Measurements from ENCODE around the gene SRRM3. TPM values are rescaled to one million over a fixed set of nuclear protein-coding genes. Genes with fewer than 3 reads are reported as not detected.
"Not testable (repeated sequence)": the region's sequence is repeated elsewhere in the genome, so short reads cannot be mapped to it uniquely, and the experiment has no call there.

Gene SRRM3
- total RNA-seq, 2 donors from 2014 or later: 1.6 to 4.3 TPM

- H3K27me3 ChIP-seq (replicated peaks; ENCODE audit: insufficient read depth): peaks cover 5% of the 10 kb centered on the region
- H3K27ac ChIP-seq: no peak overlapping the region
- no peaks in the 10 kb centered on the region for H3K9me3 ChIP-seq
- TF ChIP-seq CTCF (IDR thresholded peaks at IDR 0.05): no peak
- no peak for ATAC-seq (ENCODE audit: insufficient number of reproducible peaks, low FRiP score, low read depth)
- H3K36me3 ChIP-seq: no peaks in the 10 kb centered on the region
- H3K4me3 ChIP-seq: no peak overlapping the region
- H3K4me1 ChIP-seq (ENCODE audit: control insufficient read depth in 1 of 2, low read depth in 2 of 2): peaks cover 7 to 15% of the 10 kb centered on the region in 2 donors
- DNase-seq (ENCODE audit: low spot score): no peak
Measured at GRCh38 chr7:76269895-76270294, 68.2 kb downstream of the SRRM3 start.

GRCh38 chr7:76271384-76271783 lies 69.7 kb downstream of the SRRM3 start:
- DNase-seq (ENCODE audit: low spot score); H3K27ac ChIP-seq; H3K4me3 ChIP-seq; H3K9me3 ChIP-seq; H3K27me3 ChIP-seq (replicated peaks; ENCODE audit: insufficient read depth); H3K36me3 ChIP-seq; ATAC-seq (ENCODE audit: insufficient number of reproducible peaks, low FRiP score, low read depth): not testable (repeated sequence)
- H3K4me1 ChIP-seq (ENCODE audit: control insufficient read depth in 1 of 2, low read depth in 2 of 2): peaks cover 7 to 15% of the 10 kb centered on the region in 2 donors

GRCh38 chr7:76272142-76272541 lies 70.4 kb downstream of the SRRM3 start:
- no peaks in the 10 kb centered on the region for H3K9me3 ChIP-seq
- H3K36me3 ChIP-seq: no peaks in the 10 kb centered on the region
- no peaks in the 10 kb centered on the region for H3K27me3 ChIP-seq (replicated peaks; ENCODE audit: insufficient read depth)
- H3K4me3 ChIP-seq: no peak overlapping the region
- DNase-seq (ENCODE audit: low spot score) (no peak), ATAC-seq (ENCODE audit: insufficient number of reproducible peaks, low FRiP score, low read depth) (no peak)
- H3K27ac ChIP-seq: no peak overlapping the region
- H3K4me1 ChIP-seq (ENCODE audit: control insufficient read depth in 1 of 2, low read depth in 2 of 2): peaks cover 3 to 9% of the 10 kb centered on the region in 2 donors
- no peak for TF ChIP-seq CTCF (IDR thresholded peaks at IDR 0.05)

- Histone ChIP-seq H3K4me1 (ENCODE audit: control insufficient read depth in 1 of 2, low read depth in 2 of 2) (peaks cover 0 to under 1% of the 10 kb centered on the region in 2 donors), H3K9me3 (no peaks in the 10 kb centered on the region), H3K27me3 (replicated peaks; ENCODE audit: insufficient read depth) (no peaks in the 10 kb centered on the region), H3K27ac (no peak overlapping the region), H3K36me3 (no peaks in the 10 kb centered on the region), H3K4me3 (no peak overlapping the region)
- ATAC-seq (ENCODE audit: insufficient number of reproducible peaks, low FRiP score, low read depth): no peak
- no peak for DNase-seq (ENCODE audit: low spot score)
- no peak for TF ChIP-seq CTCF (IDR thresholded peaks at IDR 0.05)
Measured at GRCh38 chr7:76272851-76273497, 71.3 kb downstream of the SRRM3 start.

GRCh38 chr7:76273503-76273902 lies 71.8 kb downstream of the SRRM3 start:
- no peaks in the 10 kb centered on the region for H3K36me3 ChIP-seq
- H3K4me3 ChIP-seq: no peak overlapping the region
- DNase-seq (ENCODE audit: low spot score): no peak
- no peaks in the 10 kb centered on the region for H3K27me3 ChIP-seq (replicated peaks; ENCODE audit: insufficient read depth)
- H3K4me1 ChIP-seq (ENCODE audit: control insufficient read depth in 1 of 2, low read depth in 2 of 2): no peaks in the 10 kb centered on the region
- no peak overlapping the region for H3K27ac ChIP-seq
- no peak for ATAC-seq (ENCODE audit: insufficient number of reproducible peaks, low FRiP score, low read depth)
- TF ChIP-seq CTCF (IDR thresholded peaks at IDR 0.05): no peak
- no peaks in the 10 kb centered on the region for H3K9me3 ChIP-seq

- TF ChIP-seq CTCF (IDR thresholded peaks at IDR 0.05): no peak
- Histone ChIP-seq H3K27ac (no peak overlapping the region), H3K36me3 (no peaks in the 10 kb centered on the region), H3K4me1 (ENCODE audit: control insufficient read depth in 1 of 2, low read depth in 2 of 2) (peaks cover 2 to 12% of the 10 kb centered on the region in 2 donors), H3K27me3 (replicated peaks; ENCODE audit: insufficient read depth) (no peaks in the 10 kb centered on the region), H3K9me3 (no peaks in the 10 kb centered on the region), H3K4me3 (no peak overlapping the region)
- no peak for ATAC-seq (ENCODE audit: insufficient number of reproducible peaks, low FRiP score, low read depth)
- no peak for DNase-seq (ENCODE audit: low spot score)
Measured at GRCh38 chr7:76278540-76278939, 76.8 kb downstream of the SRRM3 start.

Measured in thoracic aorta (tissue), 2 donors.